HCT116 (cell line): ENCODE measurements around the gene PCBP3.

Experiments used
- EGR1 ChIP-seq: IDR thresholded peaks from 2 replicates; pipeline ENCODE4 v1.6.1; 2012; ENCODE audit warnings: low read depth
- ELF1 ChIP-seq: IDR thresholded peaks from 2 replicates; pipeline ENCODE4 v1.6.1; 2012; ENCODE audit warnings: low read depth, borderline replicate concordance
- EZH2 ChIP-seq: fragments of 200-600 bp; sonication (generic); IDR thresholded peaks from 2 replicates; pipeline ENCODE4 v1.6.1; 2017; ENCODE audit warnings: antibody characterized with exemption, mixed run types
- FOSL1 ChIP-seq: IDR thresholded peaks from 2 replicates; pipeline ENCODE4 v1.6.1; 2012; ENCODE audit warnings: low read depth
- POLR2A ChIP-seq: IDR thresholded peaks from 2 replicates; pipeline ENCODE4 v1.7.0; 2011; ENCODE audit warnings: borderline replicate concordance; ENCODE audit not compliant: insufficient read depth, insufficient read length; ENCODE audit errors: extremely low read depth
- POLR2AphosphoS5 ChIP-seq: IDR thresholded peaks from 2 replicates; pipeline ENCODE4 v1.6.1; 2011; ENCODE audit warnings: mild to moderate bottlenecking, low read depth, low read length, moderate library complexity
- SP1 ChIP-seq: IDR thresholded peaks from 2 replicates; pipeline ENCODE4 v1.6.1; 2012; ENCODE audit warnings: low read depth
- ZNF274 ChIP-seq: fragments of 200-500 bp; sonication (Bioruptor generic); IDR thresholded peaks from 2 replicates; pipeline ENCODE4 v1.6.1; 2014; ENCODE audit warnings: mild to moderate bottlenecking, low read depth, low read length, inconsistent platforms
- TF ChIP-seq, protein P1 (sequence below), 3 experiments: fragments of 200-600 bp in 1 of 3; sonication (generic) in 1 of 3; IDR thresholded peaks in 2 of 3; conservative IDR thresholded peaks in 1 of 3; 2 replicates each; pipeline ENCODE4 v1.5.1; 2012 to 2017; ENCODE audit warnings: low read depth in 2 of 3, low read length in 2 of 3, antibody characterized with exemption in 1 of 3, borderline replicate concordance in 1 of 3, control low read depth in 1 of 3, mild to moderate bottlenecking in 1 of 3, mixed read lengths in 1 of 3, mixed run types in 1 of 3, moderate library complexity in 1 of 3; ENCODE audit not compliant: insufficient read depth in 1 of 3
- TF ChIP-seq, protein P2 (sequence below): IDR thresholded peaks from 2 replicates; pipeline ENCODE4 v1.6.1; 2012; ENCODE audit warnings: low read depth
- TF ChIP-seq, protein P3 (sequence below): IDR thresholded peaks from 2 replicates; pipeline ENCODE4 v1.6.1; 2012

DNA sequence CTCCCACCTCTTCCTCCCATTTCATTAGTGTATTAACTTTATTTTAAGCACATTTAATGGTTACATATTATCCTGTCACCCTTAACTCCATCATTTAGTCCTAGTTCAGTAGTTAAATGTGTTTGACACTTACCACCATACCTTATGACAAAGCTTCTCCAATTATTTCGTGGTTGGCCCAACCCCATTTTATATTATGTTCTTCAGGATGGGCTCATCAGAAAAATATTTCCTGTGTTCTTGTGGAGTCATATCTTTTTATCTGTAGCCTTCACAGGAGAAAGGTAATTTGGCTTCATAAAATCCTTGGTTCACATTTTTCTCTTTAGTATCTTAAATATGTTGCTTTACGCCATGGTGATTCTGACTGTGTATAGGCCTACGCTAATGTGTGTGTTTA, 195.7 kb downstream of the PCBP3 start:
- TF ChIP-seq, protein P1, sequence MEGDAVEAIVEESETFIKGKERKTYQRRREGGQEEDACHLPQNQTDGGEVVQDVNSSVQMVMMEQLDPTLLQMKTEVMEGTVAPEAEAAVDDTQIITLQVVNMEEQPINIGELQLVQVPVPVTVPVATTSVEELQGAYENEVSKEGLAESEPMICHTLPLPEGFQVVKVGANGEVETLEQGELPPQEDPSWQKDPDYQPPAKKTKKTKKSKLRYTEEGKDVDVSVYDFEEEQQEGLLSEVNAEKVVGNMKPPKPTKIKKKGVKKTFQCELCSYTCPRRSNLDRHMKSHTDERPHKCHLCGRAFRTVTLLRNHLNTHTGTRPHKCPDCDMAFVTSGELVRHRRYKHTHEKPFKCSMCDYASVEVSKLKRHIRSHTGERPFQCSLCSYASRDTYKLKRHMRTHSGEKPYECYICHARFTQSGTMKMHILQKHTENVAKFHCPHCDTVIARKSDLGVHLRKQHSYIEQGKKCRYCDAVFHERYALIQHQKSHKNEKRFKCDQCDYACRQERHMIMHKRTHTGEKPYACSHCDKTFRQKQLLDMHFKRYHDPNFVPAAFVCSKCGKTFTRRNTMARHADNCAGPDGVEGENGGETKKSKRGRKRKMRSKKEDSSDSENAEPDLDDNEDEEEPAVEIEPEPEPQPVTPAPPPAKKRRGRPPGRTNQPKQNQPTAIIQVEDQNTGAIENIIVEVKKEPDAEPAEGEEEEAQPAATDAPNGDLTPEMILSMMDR (IDR thresholded peaks at IDR 0.05 in 2 of 3, conservative IDR thresholded peaks at IDR 0.05 in 1 of 3; ENCODE audit: borderline replicate concordance in 1 of 3, insufficient read depth in 1 of 3, low read depth in 2 of 3, low read length in 2 of 3), result no peak
- TF ChIP-seq SP1 (no peak), FOSL1 (no peak), POLR2AphosphoS5 (no peak), POLR2A (no peak), EGR1 (no peak), ELF1 (no peak), EZH2 (no peak), ZNF274 (no peak)
- TF ChIP-seq, protein P2, sequence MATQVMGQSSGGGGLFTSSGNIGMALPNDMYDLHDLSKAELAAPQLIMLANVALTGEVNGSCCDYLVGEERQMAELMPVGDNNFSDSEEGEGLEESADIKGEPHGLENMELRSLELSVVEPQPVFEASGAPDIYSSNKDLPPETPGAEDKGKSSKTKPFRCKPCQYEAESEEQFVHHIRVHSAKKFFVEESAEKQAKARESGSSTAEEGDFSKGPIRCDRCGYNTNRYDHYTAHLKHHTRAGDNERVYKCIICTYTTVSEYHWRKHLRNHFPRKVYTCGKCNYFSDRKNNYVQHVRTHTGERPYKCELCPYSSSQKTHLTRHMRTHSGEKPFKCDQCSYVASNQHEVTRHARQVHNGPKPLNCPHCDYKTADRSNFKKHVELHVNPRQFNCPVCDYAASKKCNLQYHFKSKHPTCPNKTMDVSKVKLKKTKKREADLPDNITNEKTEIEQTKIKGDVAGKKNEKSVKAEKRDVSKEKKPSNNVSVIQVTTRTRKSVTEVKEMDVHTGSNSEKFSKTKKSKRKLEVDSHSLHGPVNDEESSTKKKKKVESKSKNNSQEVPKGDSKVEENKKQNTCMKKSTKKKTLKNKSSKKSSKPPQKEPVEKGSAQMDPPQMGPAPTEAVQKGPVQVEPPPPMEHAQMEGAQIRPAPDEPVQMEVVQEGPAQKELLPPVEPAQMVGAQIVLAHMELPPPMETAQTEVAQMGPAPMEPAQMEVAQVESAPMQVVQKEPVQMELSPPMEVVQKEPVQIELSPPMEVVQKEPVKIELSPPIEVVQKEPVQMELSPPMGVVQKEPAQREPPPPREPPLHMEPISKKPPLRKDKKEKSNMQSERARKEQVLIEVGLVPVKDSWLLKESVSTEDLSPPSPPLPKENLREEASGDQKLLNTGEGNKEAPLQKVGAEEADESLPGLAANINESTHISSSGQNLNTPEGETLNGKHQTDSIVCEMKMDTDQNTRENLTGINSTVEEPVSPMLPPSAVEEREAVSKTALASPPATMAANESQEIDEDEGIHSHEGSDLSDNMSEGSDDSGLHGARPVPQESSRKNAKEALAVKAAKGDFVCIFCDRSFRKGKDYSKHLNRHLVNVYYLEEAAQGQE, result no peak
- TF ChIP-seq, protein P3, sequence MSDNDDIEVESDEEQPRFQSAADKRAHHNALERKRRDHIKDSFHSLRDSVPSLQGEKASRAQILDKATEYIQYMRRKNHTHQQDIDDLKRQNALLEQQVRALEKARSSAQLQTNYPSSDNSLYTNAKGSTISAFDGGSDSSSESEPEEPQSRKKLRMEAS, result no peak
